ENCODE results near the gene PHF11.

GRCh38 chr13:49452725-49453457 is 42.9 kb upstream of the PHF11 start:
- TF ChIP-seq CTCF (conservative IDR thresholded peaks at IDR 0.05 in 1 of 2, IDR thresholded peaks at IDR 0.05 in 1 of 2; ENCODE audit: low read depth in 1 of 2, low read length in 2 of 2) (no peak), EZH2 (IDR thresholded peaks at IDR 0.05; ENCODE audit: low read length, missing control alignments) (no peak)

Measured in fibroblast of lung (primary cell).